Activated CD8-positive, alpha-beta memory T cell treated with anti-CD3 and anti-CD28 coated beads, Interleukin-2, amount 10 ng/mL, durations not matched to agents 7 days and 5 days (primary cell): ENCODE data around the gene MACROD1. TPM values are rescaled to one million over a fixed set of nuclear protein-coding genes. Genes with fewer than 3 reads are reported as not detected.

Experiments
- ATAC-seq: fragments of 150-1000 bp; cut with Tn5 transposase; one replicate; pipeline ENCODE4 v1.10.0; 2021; ENCODE audit warnings: moderate library complexity
- CTCF ChIA-PET: fragments of 350-600 bp; sonication (Branson Sonifier 250); formaldehyde crosslinking; loops from one replicate; lab custom pipeline; 2021; ENCODE audit warnings: antibody characterized with exemption; lab: Charles Lee
- DNase-seq: peaks from one replicate; pipeline ENCODE4 v3.0.0-alpha.2; 2020
- H3K27ac Mint-ChIP-seq: one replicate; pipeline ENCODE4 v1.8.0; 2021; ENCODE audit warnings: mild to moderate bottlenecking, mixed read lengths
- H3K27me3 Mint-ChIP-seq: one replicate; pipeline ENCODE4 v1.8.0; 2021; ENCODE audit warnings: mixed read lengths
- H3K36me3 Mint-ChIP-seq: one replicate; pipeline ENCODE4 v1.8.0; 2021; ENCODE audit warnings: mild to moderate bottlenecking, mixed read lengths
- H3K4me1 Mint-ChIP-seq: one replicate; pipeline ENCODE4 v1.8.0; 2021; ENCODE audit warnings: mixed read lengths
- H3K4me3 Mint-ChIP-seq: one replicate; pipeline ENCODE4 v1.8.0; 2021; ENCODE audit warnings: mild to moderate bottlenecking, moderate library complexity, mixed read lengths
- H3K9me3 Mint-ChIP-seq: one replicate; pipeline ENCODE4 v1.8.0; 2022; ENCODE audit warnings: low read depth, mixed read lengths
- total RNA-seq, 2 experiments: library from RNA; stranded (reverse); gene quantifications; one replicate each; pipeline ENCODE4 v1.2.3, GENCODE V29; 2021

The MACROD1 gene
- total RNA-seq, 2 experiments from 2014 or later, result 10.1 to 12.3 TPM

DNA sequence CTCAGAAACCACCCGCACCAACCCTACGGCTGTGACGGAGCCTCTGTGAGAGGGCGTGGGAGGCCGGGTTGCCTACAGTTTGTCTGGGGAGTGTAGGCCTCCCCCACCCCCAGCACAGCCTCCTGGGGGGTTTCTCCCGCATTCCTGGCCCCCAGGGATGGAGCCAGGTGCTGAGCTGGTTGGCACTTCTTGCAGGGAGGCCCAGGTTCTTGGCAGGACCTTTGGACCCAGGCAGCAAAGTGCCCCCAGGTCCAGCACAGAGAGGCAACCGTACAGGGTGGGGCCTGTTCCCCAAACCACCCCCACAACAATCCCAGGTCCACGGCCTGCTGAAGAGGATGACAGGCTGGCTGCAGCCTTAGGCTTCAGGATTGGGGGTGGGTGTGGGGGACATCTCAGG lies 36.5 kb downstream of the MACROD1 start:
- H3K27me3 Mint-ChIP-seq, result no peaks in the 10 kb centered on the region
- CTCF ChIA-PET, result no interaction called here
- no peak for ATAC-seq

DNA sequence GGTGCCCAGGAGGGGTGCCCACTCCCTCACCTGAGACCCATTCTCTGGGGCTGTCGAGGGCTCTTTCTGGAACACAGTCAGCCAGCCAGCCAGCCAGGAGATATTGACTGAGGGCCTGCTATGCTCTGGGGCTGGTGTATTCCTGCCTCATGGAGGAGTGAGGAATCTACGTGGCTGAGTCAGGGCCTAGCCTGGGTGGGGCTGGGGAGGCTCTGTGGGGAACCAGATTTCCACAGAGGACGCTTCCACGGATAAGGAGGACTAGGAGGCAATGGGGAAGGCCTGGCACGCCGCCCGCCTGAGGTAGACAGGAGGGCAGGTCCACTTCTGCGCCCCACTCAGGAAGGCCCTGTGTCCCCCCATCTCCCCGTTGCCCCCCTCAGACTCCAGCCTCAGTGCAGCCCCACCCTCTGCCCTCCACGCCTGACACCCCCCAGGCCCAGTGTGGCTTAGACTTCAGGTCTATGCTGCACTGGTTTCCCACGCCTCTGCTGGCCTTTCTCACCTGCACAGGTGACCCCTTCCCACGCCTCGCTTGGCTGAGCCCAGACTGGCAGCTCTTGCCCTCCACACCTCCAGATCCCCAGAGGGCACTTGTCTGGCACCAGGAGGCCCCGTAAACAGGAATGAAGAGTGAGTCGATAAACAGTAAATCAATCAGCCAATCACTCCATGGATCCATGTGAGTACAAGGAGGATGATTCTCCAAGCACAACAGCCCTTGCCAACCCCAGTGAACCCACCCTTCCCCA lies 37.5 kb downstream of the MACROD1 start:
- Mint-ChIP-seq H3K27me3 (no peaks in the 10 kb centered on the region), H3K9me3 (no peaks in the 10 kb centered on the region), H3K4me1 (no peaks in the 10 kb centered on the region), H3K36me3 (no peaks in the 10 kb centered on the region), H3K27ac (no peak overlapping the region), H3K4me3 (no peak overlapping the region)
- no peak for DNase-seq
- CTCF ChIA-PET, result no interaction called here
- no peak for ATAC-seq

More for the DNA sequence above, 36.5 kb downstream of the MACROD1 start:
- Mint-ChIP-seq H3K36me3 (no peaks in the 10 kb centered on the region), H3K9me3 (no peaks in the 10 kb centered on the region), H3K4me3 (no peak overlapping the region), H3K4me1 (no peaks in the 10 kb centered on the region), H3K27ac (no peak overlapping the region)
- no peak for DNase-seq

DNA sequence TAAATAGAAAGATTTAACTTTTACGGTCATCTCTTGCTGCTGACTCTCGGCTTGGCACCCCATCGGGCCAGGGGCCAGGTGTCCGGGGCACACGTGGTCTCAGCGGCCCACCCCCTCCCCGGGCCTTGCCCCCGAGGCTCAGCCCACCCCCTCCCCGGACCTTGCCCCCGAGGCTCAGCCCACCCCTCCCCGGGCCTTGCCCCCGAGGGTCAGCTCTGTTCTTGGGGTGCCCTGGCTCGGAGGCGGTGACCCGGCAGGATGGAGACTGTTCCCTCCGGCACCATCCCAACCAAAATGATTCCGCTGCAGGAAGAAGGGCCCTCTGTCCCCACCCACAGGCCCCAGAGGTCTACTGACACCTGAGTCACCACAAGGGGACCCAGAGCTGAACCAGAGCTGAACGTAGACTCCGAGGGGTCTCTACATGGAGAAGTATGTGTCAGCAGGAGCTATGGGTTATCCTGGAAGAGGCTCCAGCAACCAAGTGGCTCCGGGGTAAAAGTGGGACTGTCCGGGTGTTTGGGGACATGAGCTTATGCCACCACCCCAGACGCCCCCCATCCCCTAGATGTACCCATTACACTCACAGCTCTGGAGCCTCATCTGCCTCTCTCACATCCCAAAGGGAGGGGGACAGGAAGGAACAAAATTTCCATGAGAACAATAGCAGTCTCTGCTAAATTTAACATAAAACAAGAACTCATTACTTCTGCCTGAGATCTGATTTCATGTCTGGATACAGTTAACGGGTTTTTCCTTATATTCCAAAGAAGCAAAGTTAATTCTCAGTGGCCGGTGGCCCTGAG lies 38.4 kb downstream of the MACROD1 start:
- no peaks in the 10 kb centered on the region for H3K27me3 Mint-ChIP-seq
- no peak overlapping the region for H3K27ac Mint-ChIP-seq
- no peaks in the 10 kb centered on the region for H3K36me3 Mint-ChIP-seq
- no peaks in the 10 kb centered on the region for H3K9me3 Mint-ChIP-seq
- no peaks in the 10 kb centered on the region for H3K4me1 Mint-ChIP-seq
- ATAC-seq (no peak), DNase-seq (no peak)
- H3K4me3 Mint-ChIP-seq, result no peak overlapping the region
- CTCF ChIA-PET, result no interaction called here

DNA sequence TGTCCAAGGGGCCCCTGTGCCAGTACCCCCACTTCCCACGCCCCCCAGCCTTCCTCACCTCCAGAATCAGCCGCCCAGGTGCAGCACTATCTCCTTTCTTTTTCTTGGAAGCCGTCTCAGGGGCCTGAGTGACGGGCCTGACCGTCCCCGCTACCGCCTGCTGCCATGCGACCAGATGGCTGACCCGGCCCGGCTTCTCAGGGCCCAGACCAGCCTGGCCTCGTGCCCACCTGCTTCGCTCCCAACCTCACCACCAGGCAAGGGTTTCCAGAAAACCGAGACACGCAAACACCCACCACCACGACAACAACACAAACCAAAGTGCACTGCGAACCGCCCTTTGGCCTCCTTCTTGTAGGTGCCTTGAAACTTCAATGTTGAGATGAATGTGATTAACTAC lies 39.1 kb downstream of the MACROD1 start:
- Mint-ChIP-seq H3K36me3 (no peaks in the 10 kb centered on the region), H3K4me3 (no peak overlapping the region), H3K27me3 (no peaks in the 10 kb centered on the region), H3K4me1 (no peaks in the 10 kb centered on the region), H3K27ac (no peak overlapping the region), H3K9me3 (no peaks in the 10 kb centered on the region)
- CTCF ChIA-PET, result no interaction called here
- DNase-seq (no peak), ATAC-seq (no peak)

DNA sequence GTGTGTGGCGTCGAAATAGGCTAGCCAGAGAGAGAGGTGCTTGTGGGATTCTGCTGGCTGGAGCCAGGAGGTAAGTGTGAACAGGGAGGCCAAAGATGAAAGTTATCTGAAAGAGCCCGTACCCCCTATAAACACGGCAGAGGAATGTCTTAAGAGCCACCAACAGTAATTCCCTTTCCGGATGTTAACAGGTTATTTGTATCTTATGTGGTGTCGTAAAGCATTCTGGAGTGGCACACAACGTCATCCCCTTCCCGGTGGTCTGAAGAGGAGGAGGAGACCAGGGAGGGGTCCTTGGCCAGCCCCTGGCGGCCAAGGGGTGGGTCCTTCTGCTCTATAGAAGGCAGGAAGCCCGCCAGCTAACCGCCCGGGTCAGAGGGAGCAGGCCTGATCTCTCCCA lies 39.5 kb downstream of the MACROD1 start:
- CTCF ChIA-PET, result no interaction called here
- Mint-ChIP-seq H3K27me3 (no peaks in the 10 kb centered on the region), H3K9me3 (no peaks in the 10 kb centered on the region), H3K36me3 (no peaks in the 10 kb centered on the region), H3K4me1 (no peaks in the 10 kb centered on the region), H3K4me3 (no peak overlapping the region), H3K27ac (no peak overlapping the region)
- no peak for ATAC-seq
- no peak for DNase-seq

DNA sequence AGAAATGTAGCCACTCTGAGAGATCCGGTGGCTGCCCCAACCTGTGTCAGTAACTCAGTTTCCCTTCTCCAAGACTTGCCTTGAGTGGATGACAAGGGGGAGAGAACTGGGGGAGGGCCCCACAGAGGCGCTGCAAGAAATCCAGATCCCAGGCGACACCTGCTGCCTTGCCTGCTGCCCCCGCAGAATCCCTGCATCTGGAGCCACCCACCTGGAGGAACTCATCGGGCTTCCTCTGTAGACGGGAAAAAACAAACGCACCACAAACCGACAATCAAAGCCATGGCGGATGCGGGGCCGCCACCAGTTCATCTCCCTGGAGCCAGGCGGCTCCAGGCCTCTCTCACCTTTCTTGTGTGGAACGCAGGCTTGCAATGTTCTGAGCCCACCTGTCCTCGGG lies 40.2 kb downstream of the MACROD1 start:
- no peak overlapping the region for H3K4me3 Mint-ChIP-seq
- H3K9me3 Mint-ChIP-seq, result no peaks in the 10 kb centered on the region
- no peak overlapping the region for H3K27ac Mint-ChIP-seq
- DNase-seq (no peak), ATAC-seq (no peak)
- H3K27me3 Mint-ChIP-seq, result no peaks in the 10 kb centered on the region
- H3K4me1 Mint-ChIP-seq, result no peaks in the 10 kb centered on the region
- no peaks in the 10 kb centered on the region for H3K36me3 Mint-ChIP-seq
- CTCF ChIA-PET, result no interaction called here

DNA sequence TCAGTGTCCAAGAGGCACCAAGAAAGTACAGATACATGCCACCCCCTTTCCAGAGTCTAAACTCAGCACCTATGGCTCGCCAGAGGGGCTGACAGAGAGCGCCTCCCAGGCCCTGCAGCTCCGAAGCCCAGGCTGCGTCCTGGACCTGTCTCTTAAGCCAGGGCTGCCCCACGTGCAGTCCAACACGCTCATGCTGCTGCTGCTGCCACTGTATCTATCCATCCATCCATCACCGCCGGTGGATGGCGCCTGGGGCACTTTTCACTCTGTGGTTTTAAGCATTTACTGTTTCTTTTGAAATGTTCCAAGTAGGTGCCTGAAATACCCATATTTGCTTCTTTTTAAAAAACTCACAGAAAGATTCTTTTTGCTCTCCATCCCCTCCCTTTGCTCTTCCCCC lies 41.8 kb downstream of the MACROD1 start:
- Mint-ChIP-seq H3K36me3 (no peaks in the 10 kb centered on the region), H3K27me3 (no peaks in the 10 kb centered on the region), H3K9me3 (no peaks in the 10 kb centered on the region), H3K27ac (no peak overlapping the region), H3K4me3 (no peak overlapping the region), H3K4me1 (no peaks in the 10 kb centered on the region)
- DNase-seq, result no peak
- CTCF ChIA-PET, result no interaction called here
- no peak for ATAC-seq

DNA sequence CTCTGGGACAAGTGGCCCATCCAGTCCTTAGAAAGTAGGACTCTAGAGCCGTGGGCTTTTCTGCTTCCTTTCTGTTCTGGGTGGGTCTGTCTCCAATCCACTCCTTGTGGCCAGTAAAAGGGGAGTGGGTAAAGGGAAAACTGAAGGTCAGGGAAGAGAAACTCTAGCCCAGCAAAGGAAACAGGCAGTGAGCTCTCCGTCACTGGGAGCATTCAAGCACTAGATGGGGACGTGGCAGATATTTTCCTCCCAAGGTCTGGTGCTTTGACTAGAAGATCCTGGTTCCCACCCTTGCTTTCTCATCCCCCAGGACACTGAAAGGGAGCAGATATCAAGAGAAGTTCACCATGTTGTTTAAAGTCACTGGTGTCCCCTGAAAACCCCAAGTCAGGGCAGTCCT lies 42.2 kb downstream of the MACROD1 start:
- ATAC-seq, result no peak
- DNase-seq, result no peak
- H3K27me3 Mint-ChIP-seq, result no peaks in the 10 kb centered on the region

DNA sequence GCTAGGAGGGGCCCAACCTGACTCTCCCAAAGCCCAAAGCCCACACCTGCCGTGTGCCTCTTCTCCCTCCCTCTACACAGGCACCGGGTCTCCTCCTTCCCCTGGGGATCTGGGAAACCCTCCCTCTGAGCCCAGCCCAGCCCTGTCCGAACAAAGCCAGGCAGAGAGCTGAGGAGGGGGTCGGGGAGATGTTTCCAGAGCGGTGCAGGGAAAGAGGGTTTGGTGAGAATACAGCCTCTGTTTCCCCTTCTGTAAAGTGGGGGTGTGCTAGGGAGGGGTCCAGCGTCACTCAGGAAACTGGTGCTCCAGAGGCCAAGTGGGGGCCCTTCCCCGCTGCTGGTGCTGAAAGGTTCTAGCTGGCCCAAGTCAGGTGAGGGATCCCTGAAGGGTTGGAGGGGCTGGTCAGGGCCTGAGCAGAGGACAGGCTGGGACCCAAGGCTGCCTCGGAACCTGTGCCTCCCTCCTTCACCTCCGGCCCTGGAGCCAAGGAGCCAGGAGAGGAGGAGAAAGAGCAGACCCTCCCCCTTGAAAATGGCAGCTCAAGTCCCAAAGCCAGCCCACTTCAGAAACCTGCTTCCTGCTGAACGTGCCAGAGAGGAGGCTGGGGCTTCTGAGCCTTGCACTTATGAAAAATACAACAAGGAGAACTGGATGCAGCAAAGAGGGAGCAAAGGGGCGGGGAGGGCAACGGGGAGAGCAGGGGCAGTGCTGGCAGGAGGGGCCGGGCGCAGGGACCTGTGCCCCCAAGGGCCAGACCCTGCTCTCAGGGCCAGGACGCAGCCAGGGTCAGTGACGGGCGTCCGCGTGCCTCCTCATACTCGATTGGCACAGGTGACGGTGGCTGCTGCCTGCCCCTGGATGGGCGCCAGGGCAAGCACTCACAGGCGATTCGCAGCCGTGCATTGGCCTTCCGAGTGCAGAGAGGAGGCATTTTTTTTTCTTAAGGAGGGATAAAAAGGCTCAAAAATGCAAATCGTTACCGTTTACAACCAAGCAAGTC lies 43.2 kb downstream of the MACROD1 start:
- CTCF ChIA-PET, result interaction anchor here (1.3 kb wide), 1 partner anchor 25 kb away, joined by 3 read pairs; no protein-coding TSS in a partner anchor
- Mint-ChIP-seq H3K27ac (no peak overlapping the region), H3K9me3 (no peaks in the 10 kb centered on the region), H3K4me1 (no peaks in the 10 kb centered on the region), H3K27me3 (no peaks in the 10 kb centered on the region), H3K4me3 (no peak overlapping the region), H3K36me3 (no peaks in the 10 kb centered on the region)
- DNase-seq (no peak), ATAC-seq (no peak)

More for the DNA sequence above, 42.2 kb downstream of the MACROD1 start:
- Mint-ChIP-seq H3K9me3 (no peaks in the 10 kb centered on the region), H3K27ac (no peak overlapping the region), H3K4me1 (no peaks in the 10 kb centered on the region), H3K36me3 (no peaks in the 10 kb centered on the region), H3K4me3 (no peak overlapping the region)
- CTCF ChIA-PET, result no interaction called here

DNA sequence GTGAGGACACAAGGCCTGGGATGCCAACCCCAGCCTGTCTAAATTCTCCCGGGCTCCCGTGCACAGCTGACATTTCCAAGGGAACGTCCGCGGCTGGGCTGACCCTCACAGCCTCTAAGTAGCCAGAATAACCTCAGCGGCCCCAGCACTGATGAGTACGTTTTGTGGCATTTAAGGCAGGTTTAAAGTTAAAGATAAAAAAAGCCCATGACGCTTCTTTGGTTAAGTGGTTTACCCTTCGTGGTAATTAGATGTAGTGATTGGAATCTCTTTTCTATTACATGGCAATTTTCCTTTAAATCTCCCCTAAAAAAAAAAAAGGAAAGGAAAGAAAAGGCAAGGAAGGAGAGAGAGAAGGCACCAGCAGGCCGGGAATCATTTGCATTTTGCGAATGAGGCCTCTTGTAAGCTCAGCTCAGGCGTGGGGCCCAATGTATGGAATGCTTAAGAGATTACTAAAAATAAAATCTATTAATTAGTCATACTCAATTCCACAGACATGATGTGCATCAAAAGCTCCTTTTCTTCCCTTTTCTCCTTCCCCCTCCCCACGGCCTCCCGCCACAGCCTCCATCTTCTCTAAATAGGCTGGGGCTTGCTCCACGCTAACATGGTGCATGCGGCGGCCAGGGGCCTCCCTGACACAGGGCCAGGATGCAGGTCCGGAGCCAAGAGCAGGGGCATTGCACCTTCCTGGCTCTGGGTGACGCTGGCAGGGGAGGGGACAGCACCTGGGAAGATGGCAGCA lies 44.1 kb downstream of the MACROD1 start:
- Mint-ChIP-seq H3K36me3 (no peaks in the 10 kb centered on the region), H3K27ac (no peak overlapping the region), H3K4me1 (no peaks in the 10 kb centered on the region), H3K27me3 (no peaks in the 10 kb centered on the region), H3K9me3 (no peaks in the 10 kb centered on the region), H3K4me3 (no peak overlapping the region)
- ATAC-seq (no peak), DNase-seq (no peak)
- CTCF ChIA-PET, result interaction anchor here (1.3 kb wide), 1 partner anchor 26 kb away, joined by 3 read pairs; no protein-coding TSS in a partner anchor

DNA sequence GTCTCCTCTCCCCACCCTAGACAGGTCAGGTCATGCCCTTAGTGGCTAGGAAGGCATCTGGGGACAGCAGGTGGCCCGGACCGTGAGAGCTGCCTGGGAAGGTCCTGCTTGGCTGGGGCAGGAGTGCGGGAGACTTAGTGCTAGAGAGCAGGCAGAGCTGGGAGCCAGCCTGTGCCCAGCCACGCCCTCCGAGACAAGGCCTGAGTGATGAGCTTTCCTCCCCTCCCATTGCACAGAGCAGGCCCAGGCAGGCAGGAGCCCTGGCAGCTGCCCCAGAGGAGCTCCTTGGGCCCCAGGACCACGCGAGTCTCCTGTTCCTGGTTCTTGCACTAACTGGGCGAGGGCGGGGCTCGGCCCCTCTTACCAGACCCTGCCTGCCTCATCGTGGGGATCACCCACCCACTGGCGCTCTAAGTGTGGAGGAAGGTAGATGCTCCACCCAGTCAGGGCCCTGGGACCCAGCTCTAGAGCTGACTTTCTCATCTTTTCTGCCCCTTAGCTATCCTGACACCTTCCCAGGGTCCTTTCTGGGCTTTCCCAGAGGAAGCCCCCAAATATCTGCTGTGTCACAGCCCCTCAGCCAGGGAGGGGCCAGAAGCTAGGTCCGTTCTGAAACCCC lies 44.9 kb downstream of the MACROD1 start:
- no peak overlapping the region for H3K27ac Mint-ChIP-seq
- H3K9me3 Mint-ChIP-seq, result no peaks in the 10 kb centered on the region
- DNase-seq (no peak), ATAC-seq (no peak)
- no peaks in the 10 kb centered on the region for H3K4me1 Mint-ChIP-seq
- CTCF ChIA-PET, result interaction anchor here (1.3 kb wide), 1 partner anchor 27 kb away, joined by 3 read pairs; no protein-coding TSS in a partner anchor
- H3K4me3 Mint-ChIP-seq, result no peak overlapping the region
- H3K36me3 Mint-ChIP-seq, result no peaks in the 10 kb centered on the region
- no peaks in the 10 kb centered on the region for H3K27me3 Mint-ChIP-seq

DNA sequence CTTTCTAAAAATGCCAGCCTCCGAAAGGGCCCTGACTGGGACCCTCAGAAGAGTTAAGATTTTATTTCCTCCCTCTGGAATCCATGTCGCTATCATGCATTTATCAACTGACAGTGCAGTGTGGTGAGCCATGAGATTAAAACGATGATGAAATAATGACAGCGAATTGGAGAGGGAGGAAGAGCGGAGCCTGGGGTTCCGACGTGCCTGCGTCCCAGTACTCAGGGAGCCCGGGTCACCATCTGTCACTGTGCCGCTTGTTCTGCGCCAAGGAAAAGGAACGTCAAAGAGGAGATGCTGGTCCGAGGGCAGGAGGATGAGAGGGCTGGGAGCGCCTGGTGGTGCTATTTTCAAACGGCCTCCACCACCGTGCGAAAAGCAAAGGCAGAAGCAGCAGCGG lies 46.2 kb downstream of the MACROD1 start:
- ATAC-seq, result no peak
- Mint-ChIP-seq H3K9me3 (no peaks in the 10 kb centered on the region), H3K36me3 (no peaks in the 10 kb centered on the region), H3K27me3 (no peaks in the 10 kb centered on the region), H3K27ac (no peak overlapping the region), H3K4me3 (no peak overlapping the region), H3K4me1 (no peaks in the 10 kb centered on the region)
- no peak for DNase-seq
- CTCF ChIA-PET, result no interaction called here
